ENCODE measurements around the gene C4orf50. TPM values are rescaled to one million over a fixed set of nuclear protein-coding genes. Genes with fewer than 3 reads are reported as not detected.

C4orf50 gene
- total and polyA plus RNA-seq, 10 of the 15 experiments (the other 5 are each of a cell fraction or from before 2014, with no cell fraction given) = 0.04 to 0.09 (median 0.05) TPM; not detected in 3

- Histone ChIP-seq H3K27ac (ENCODE audit: control insufficient read depth, insufficient read depth) (no peak overlapping the region), H3K36me3 (ENCODE audit: control insufficient read depth in 2 of 2, insufficient read depth in 2 of 2, low read length in 1 of 2) (no peaks in the 10 kb centered on the region), H3K79me2 (ENCODE audit: control insufficient read depth, insufficient read depth, low read length) (no peaks in the 10 kb centered on the region), H3K27me3 (replicated peaks in 1 of 2; ENCODE audit: control insufficient read depth in 2 of 2, insufficient read depth in 2 of 2, low read length in 1 of 2) (peaks cover 4 to 5% of the 10 kb centered on the region in 2 experiments; a peak in 3 of 4 replicates), H2AFZ (ENCODE audit: control insufficient read depth, low read depth, low read length) (no peak overlapping the region), H3K9me3 (replicated peaks; ENCODE audit: control insufficient read depth, insufficient read depth, low read length) (no peaks in the 10 kb centered on the region), H3K9ac (ENCODE audit: control insufficient read depth, insufficient read depth, low read length) (no peak overlapping the region), H3K4me3 (no peak overlapping the region), H3K4me1 (ENCODE audit: control insufficient read depth, insufficient read depth, low read length) (no peaks in the 10 kb centered on the region), H3K4me2 (ENCODE audit: control insufficient read depth, insufficient read depth) (no peak overlapping the region), H4K20me1 (ENCODE audit: control insufficient read depth, insufficient read depth) (no peaks in the 10 kb centered on the region)
- ChIA-PET CTCF (no interaction called here), POLR2A (no interaction called here), RAD21 (ENCODE audit: unreplicated experiment) (no interaction called here), SMC1A (ENCODE audit: uncharacterized antibody, unreplicated experiment) (no interaction called here)
- in situ Hi-C loops (cut with MboI) (no loop called here), intact Hi-C loops (cut with micrococcal nuclease; ENCODE audit: unreplicated experiment) (no loop called here)
- WGBS (ENCODE audit: insufficient coverage, insufficient replicate concordance, low lambda C conversion rate, missing lambda C conversion rate) = 12% methylated on average over 8 of the region's 8 CpGs
- TF ChIP-seq PML (IDR thresholded peaks at IDR 0.05; ENCODE audit: low read length) = no peak
- DNase-seq (ENCODE audit: low read depth, low spot score) = no peak
- no peak for FAIRE-seq
- no TSS peak for BruUV-seq (replicated peaks)
- no peak for ATAC-seq
These were observed 89.3 kb downstream of the C4orf50 start for GRCh38 chr4:5928844-5929420.

- no TSS peak for BruUV-seq (replicated peaks)
- 22% methylated on average over 8 of the region's 8 CpGs for WGBS (ENCODE audit: insufficient coverage, insufficient replicate concordance, low lambda C conversion rate, missing lambda C conversion rate)
- POLR2A ChIA-PET = no interaction called here
- CTCF ChIA-PET = no interaction called here
- in situ Hi-C loops (cut with MboI) (no loop called here), intact Hi-C loops (cut with micrococcal nuclease; ENCODE audit: unreplicated experiment) (no loop called here)
- DNase-seq (ENCODE audit: low read depth, low spot score) (no peak), ATAC-seq (no peak), FAIRE-seq (no peak)
- H3K9me3 ChIP-seq (replicated peaks; ENCODE audit: control insufficient read depth, insufficient read depth, low read length) = no peaks in the 10 kb centered on the region
- H3K36me3 ChIP-seq (ENCODE audit: control insufficient read depth in 2 of 2, insufficient read depth in 2 of 2, low read length in 1 of 2) = no peaks in the 10 kb centered on the region
- H3K9ac ChIP-seq (ENCODE audit: control insufficient read depth, insufficient read depth, low read length) = no peak overlapping the region
- H3K27me3 ChIP-seq (replicated peaks in 1 of 2; ENCODE audit: control insufficient read depth in 2 of 2, insufficient read depth in 2 of 2, low read length in 1 of 2) = peaks cover 4 to 5% of the 10 kb centered on the region in 2 experiments; a peak in 3 of 4 replicates
- no peaks in the 10 kb centered on the region for H4K20me1 ChIP-seq (ENCODE audit: control insufficient read depth, insufficient read depth)
- no peak overlapping the region for H3K4me2 ChIP-seq (ENCODE audit: control insufficient read depth, insufficient read depth)
- no peaks in the 10 kb centered on the region for H3K79me2 ChIP-seq (ENCODE audit: control insufficient read depth, insufficient read depth, low read length)
- RAD21 ChIA-PET (ENCODE audit: unreplicated experiment) = no interaction called here
- H3K4me3 ChIP-seq = no peak overlapping the region
- no peaks in the 10 kb centered on the region for H3K4me1 ChIP-seq (ENCODE audit: control insufficient read depth, insufficient read depth, low read length)
- H2AFZ ChIP-seq (ENCODE audit: control insufficient read depth, low read depth, low read length) = no peak overlapping the region
- SMC1A ChIA-PET (ENCODE audit: uncharacterized antibody, unreplicated experiment) = no interaction called here
- no peak overlapping the region for H3K27ac ChIP-seq (ENCODE audit: control insufficient read depth, insufficient read depth)
- TF ChIP-seq SIN3A (IDR thresholded peaks at IDR 0.05; ENCODE audit: low read depth, low read length) (no peak), REST (IDR thresholded peaks at IDR 0.05; ENCODE audit: low read depth, low read length) (peak; percentile 46; the same call in 1 of the 2 replicates)
These were observed 90.0 kb downstream of the C4orf50 start for GRCh38 chr4:5928274-5928673.

Measured in GM12878 (cell line).